Endothelial cell (in vitro differentiated cells): ENCODE measurements around the gene XYLT2. TPM values are rescaled to one million over a fixed set of nuclear protein-coding genes. Genes with fewer than 3 reads are reported as not detected.

ENCODE experiments used
- DNase-seq: peaks from one replicate; pipeline ENCODE4 v3.0.0; 2021; ENCODE audit warnings: low spot score
- H3K27ac Mint-ChIP-seq: one replicate; pipeline ENCODE4 v1.8.0; 2021; ENCODE audit warnings: mixed read lengths, inconsistent platforms; ENCODE audit not compliant: unreplicated experiment
- H3K27me3 Mint-ChIP-seq: one replicate; pipeline ENCODE4 v1.8.0; 2021; ENCODE audit warnings: mild to moderate bottlenecking, moderate library complexity, mixed read lengths, inconsistent platforms; ENCODE audit not compliant: unreplicated experiment
- H3K36me3 Mint-ChIP-seq: one replicate; pipeline ENCODE4 v1.8.0; 2021; ENCODE audit warnings: mild to moderate bottlenecking, low read depth, mixed read lengths, inconsistent platforms; ENCODE audit not compliant: unreplicated experiment
- H3K4me1 Mint-ChIP-seq: one replicate; pipeline ENCODE4 v1.8.0; 2021; ENCODE audit warnings: mild to moderate bottlenecking, mixed read lengths, inconsistent platforms; ENCODE audit not compliant: unreplicated experiment
- H3K4me3 Mint-ChIP-seq: one replicate; pipeline ENCODE4 v1.8.0; 2021; ENCODE audit warnings: mild to moderate bottlenecking, mixed read lengths, inconsistent platforms; ENCODE audit not compliant: unreplicated experiment
- H3K9me3 Mint-ChIP-seq: one replicate; pipeline ENCODE4 v1.8.0; 2021; ENCODE audit warnings: mixed read lengths, inconsistent platforms; ENCODE audit not compliant: unreplicated experiment
- CTCF ChIP-seq: fragments of 200-600 bp; sonication (generic); IDR thresholded peaks from one replicate; pipeline ENCODE4 v1.5.0; 2021; ENCODE audit warnings: antibody characterized with exemption; ENCODE audit not compliant: unreplicated experiment
- total RNA-seq: library from RNA; stranded (reverse); fragmentation: NEBNext Ultra II Directional; extraction: Animal tissue kit (Norgen Biotek cat#: 25700); gene quantifications from one replicate; pipeline ENCODE4 v1.2.1, GENCODE V29; 2021; ENCODE audit not compliant: unreplicated experiment

The XYLT2 gene
- total RNA-seq, 1 donor from 2014 or later = 23.1 TPM

- H3K27me3 Mint-ChIP-seq = no peaks in the 10 kb centered on the region
- no peak for DNase-seq
- no peak overlapping the region for H3K4me3 Mint-ChIP-seq
- H3K27ac Mint-ChIP-seq = no peak overlapping the region
- peaks cover 4% of the 10 kb centered on the region for H3K36me3 Mint-ChIP-seq
- no peaks in the 10 kb centered on the region for H3K9me3 Mint-ChIP-seq
- H3K4me1 Mint-ChIP-seq = peaks cover 5% of the 10 kb centered on the region
- no peak for TF ChIP-seq CTCF
These were observed 62.0 kb downstream of the XYLT2 start for GRCh38 chr17:50407921-50408320.

Other genes with a start within 250 kb of the XYLT2 start
- 82.0 TPM for gene SAMD14, start 216.0 kb upstream of the XYLT2 start, total RNA-seq
- gene PPP1R9B, start 195.4 kb upstream of the XYLT2 start, total RNA-seq = 101 TPM
- gene SGCA, start 180.1 kb upstream of the XYLT2 start, total RNA-seq = not detected
- gene COL1A1, start 144.5 kb upstream of the XYLT2 start, total RNA-seq = 6.8 TPM
- gene TMEM92, start 71.7 kb upstream of the XYLT2 start, total RNA-seq = 28.1 TPM
- 38.9 TPM for gene MRPL27, start 27.1 kb downstream of the XYLT2 start, total RNA-seq
- gene EME1, start 27.1 kb downstream of the XYLT2 start, total RNA-seq = 6.1 TPM
- gene LRRC59, start 51.4 kb downstream of the XYLT2 start, total RNA-seq = 64.2 TPM
- gene ACSF2, start 80.1 kb downstream of the XYLT2 start, total RNA-seq = 51.0 TPM
- gene CHAD, start 122.8 kb downstream of the XYLT2 start, total RNA-seq = not detected
- 25.9 TPM for gene RSAD1, start 132.7 kb downstream of the XYLT2 start, total RNA-seq
- 0.72 TPM for gene MYCBPAP, start 162.3 kb downstream of the XYLT2 start, total RNA-seq
- gene EPN3, start 186.6 kb downstream of the XYLT2 start, total RNA-seq = 0.49 TPM
- gene SPATA20, start 201.0 kb downstream of the XYLT2 start, total RNA-seq = 72.5 TPM
- not detected for gene CACNA1G, start 214.6 kb downstream of the XYLT2 start, total RNA-seq